GM18498 (cell line): ENCODE measurements around the gene MYMX.
A peak's percentile ranks its signal among the peaks of the same experiment; 100 is the strongest.
"Not testable (repeated sequence)": the region's sequence is repeated elsewhere in the genome, so short reads cannot be mapped to it uniquely, and the experiment has no call there.

Experiments
- ATAC-seq: cut with Tn5 transposase; IDR thresholded peaks from one replicate; pipeline ENCODE4 v1.9.1; 2021; ENCODE audit warnings: mild to moderate bottlenecking, moderate library complexity; ENCODE audit not compliant: unreplicated experiment

The MYMX gene

DNA sequence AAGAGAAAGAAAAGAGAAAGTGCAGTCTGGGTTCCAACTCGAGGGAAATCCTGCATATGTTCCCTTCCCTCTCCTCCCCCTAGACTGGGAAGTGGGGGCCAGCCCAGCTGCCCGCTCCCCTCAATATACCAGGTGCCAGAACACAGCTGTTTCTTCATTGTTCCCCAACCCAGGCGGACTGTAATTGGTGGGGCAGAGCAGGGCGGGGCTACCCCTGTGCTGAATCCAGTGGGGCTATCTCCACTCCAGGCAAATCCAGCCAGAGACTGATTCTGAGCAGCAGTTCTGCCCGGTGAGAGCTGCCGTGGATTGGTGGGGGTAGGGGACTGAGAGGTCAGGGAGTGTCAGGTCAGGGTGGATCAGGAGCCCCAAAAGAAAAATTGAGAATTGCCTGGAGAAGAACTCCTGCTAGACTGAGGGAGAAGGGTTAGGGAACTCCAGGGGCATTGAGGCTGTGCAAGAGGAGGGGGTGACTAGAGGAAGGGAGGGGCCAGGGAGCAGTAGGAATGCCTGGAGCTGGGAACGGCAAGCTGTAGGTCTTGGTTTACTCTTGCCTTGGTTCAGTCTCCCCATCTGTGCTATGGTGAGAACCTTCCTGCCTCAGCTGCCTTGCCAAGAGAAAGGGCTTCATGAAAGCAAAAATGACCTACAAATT, at the start of gene MYMX:
Gene MYMX (plus strand): TSS at position 250 of the 655 bp plus-strand sequence. CDS start 546 bp downstream, outside the sequence.
- no peak for ATAC-seq

DNA sequence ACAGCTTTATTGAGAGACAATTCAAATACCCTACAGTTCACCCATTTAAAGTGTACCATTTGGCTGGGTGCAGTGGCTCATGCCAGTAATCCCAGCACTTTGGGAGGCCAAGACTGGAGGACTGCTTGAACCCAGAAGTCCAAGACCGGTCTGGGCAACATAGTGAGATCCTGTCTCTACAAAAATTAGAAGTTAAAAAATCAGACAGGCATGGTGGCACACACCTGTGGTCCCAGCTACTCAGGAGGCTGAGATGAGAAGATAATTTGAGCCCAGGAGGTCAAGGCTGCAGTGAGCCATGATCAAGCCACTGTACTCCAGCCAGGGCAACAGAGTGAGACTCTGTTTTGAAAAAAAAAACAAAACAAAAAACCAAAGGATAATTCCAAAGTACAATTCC, 49.2 kb upstream of the MYMX start:
- ATAC-seq = no peak

DNA sequence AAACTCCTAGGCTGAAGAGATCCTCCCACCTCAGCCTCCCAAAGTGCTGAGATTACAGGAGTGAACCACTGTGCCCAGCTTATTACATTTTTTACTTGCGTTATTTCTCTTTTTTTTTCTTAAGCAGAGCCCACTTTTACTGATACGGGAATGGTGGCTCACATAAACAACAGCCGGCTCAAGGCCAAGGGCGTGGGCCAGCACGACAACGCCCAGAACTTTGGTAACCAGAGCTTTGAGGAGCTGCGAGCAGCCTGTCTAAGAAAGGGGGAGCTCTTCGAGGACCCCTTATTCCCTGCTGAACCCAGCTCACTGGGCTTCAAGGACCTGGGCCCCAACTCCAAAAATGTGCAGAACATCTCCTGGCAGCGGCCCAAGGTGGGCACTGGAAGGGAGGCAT, 47.6 kb upstream of the MYMX start:
- no peak for ATAC-seq

DNA sequence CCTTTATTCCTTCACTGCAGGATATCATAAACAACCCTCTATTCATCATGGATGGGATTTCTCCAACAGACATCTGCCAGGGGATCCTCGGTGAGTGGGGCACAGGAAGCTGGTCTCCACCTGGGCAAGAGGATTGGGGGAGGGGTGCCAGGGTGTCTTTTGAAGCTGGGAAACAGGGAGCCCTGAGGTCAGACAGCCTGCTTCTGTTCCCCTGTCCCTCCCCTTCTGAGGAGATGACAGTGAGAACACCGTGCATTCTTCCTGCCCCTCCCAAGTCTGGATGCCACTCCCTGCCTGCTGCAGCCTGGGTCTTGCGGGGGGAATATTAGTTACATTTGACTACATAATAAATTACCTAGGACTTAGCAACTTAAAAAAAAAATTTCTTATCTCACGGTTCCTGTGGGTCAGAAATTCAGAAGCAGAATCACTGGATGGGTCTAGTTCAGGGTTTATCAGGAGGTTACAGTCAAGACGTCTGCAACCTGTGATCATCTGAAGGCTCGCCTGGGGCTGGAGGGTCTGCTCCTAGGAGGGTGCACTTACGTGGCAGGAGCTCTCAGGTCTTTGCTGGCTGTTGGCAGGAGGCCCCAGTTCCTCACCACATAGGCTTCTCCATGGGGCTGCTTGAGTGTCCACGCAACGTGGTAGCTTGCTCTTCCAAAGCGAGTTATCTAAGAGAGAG, 46.7 kb upstream of the MYMX start:
- ATAC-seq = no peak

DNA sequence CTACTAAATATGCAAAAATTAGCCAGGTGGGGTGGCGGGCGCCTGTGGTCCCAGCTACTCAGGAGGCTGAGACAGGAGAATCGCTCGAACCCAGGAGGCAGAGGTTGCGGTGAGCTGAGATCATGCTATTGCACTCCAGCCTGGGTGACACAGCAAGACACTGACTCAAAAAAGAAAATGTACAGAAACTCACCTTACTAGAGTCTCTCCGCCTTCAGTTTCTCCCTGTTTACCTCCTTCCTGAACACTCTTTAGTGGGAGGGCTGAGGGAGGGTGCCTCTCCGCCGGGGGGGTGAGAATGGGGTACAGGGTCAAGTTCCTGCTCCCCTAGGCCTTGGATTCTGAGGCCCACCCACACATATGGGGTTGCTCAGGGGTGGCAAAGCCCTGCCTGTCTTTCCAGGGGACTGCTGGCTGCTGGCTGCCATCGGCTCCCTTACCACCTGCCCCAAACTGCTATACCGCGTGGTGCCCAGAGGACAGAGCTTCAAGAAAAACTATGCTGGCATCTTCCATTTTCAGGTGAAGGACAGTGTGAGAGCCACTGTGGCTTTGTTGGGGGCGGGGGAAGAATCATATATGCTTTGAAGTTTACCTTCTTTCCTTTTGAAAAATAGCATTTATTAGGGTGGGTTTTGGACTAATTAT, 44.7 kb upstream of the MYMX start:
- no peak for ATAC-seq

DNA sequence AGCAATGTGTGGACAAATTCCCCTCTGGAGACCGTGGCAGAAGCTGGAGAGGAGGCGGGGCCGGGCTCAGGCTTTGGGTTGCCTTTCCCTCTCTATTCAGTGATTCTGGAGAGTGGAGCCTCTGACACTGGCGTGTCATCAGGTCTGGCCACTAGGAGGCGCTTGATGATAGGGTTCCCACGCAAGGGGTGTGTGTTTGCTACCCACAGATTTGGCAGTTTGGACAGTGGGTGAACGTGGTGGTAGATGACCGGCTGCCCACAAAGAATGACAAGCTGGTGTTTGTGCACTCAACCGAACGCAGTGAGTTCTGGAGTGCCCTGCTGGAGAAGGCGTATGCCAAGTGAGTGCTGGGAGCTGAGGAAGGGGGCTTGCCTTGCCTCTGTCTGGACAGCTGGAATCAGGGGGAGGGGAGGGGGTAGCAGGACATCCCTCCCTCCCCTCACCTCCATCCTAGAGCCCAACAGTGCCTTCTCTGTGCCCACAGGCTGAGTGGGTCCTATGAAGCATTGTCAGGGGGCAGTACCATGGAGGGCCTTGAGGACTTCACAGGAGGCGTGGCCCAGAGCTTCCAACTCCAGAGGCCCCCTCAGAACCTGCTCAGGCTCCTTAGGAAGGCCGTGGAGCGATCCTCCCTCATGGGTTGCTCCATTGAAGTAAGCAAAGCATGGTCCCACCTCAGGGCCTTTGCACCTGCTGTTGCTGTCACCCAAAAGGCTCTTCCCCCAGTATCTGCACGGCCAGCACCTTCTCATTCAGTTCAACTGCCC, 43.8 kb upstream of the MYMX start:
- peak; percentile 72 for ATAC-seq

DNA sequence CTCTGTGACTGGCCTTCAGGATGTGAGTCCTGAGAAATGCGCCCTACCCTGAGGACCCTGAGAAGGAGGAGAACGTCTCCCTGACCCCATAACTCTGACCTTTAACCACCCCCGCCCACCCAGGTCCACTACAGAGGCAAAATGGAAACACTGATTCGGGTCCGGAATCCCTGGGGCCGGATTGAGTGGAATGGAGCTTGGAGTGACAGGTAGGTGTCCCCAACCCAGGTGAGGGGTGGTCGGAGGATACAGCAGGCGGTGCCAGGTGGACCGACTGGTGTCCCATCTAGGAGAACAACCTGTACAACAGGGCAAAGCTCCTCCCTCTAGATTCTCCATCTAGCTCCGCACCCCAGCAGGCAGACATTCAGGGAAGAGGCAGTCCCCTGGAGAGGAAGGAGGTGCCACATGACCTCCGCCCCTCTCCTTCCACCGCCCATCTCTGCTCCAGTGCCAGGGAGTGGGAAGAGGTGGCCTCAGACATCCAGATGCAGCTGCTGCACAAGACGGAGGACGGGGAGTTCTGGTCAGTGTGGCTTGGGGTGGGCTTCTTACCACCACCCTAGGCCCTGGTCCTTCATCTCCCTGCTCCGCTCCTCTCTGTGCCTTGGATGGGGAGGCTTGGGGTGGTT, 40.5 kb upstream of the MYMX start:
- ATAC-seq = no peak

DNA sequence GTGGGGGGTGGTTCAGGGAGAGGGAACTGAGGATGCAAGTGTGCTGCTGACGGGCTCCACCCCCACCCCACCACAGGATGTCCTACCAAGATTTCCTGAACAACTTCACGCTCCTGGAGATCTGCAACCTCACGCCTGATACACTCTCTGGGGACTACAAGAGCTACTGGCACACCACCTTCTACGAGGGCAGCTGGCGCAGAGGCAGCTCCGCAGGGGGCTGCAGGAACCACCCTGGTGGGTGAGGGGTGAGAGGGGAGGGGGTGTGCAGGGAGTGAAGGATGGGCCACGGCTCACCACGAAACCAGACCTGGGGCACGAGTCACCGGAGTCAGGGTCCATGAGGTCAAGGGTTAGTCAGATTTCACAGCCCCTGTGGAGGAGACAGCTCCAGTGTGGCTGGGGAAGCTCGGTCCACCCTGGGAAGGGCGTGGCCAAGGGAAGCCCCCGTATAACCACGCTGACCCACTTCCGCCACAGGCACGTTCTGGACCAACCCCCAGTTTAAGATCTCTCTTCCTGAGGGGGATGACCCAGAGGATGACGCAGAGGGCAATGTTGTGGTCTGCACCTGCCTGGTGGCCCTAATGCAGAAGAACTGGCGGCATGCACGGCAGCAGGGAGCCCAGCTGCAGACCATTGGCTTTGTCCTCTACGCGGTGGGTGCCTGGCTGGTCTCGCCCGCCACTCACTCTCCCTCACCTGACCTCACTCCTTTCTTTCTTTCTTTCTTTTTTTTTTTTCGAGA, 39.8 kb upstream of the MYMX start:
- ATAC-seq = peak; percentile 49

DNA sequence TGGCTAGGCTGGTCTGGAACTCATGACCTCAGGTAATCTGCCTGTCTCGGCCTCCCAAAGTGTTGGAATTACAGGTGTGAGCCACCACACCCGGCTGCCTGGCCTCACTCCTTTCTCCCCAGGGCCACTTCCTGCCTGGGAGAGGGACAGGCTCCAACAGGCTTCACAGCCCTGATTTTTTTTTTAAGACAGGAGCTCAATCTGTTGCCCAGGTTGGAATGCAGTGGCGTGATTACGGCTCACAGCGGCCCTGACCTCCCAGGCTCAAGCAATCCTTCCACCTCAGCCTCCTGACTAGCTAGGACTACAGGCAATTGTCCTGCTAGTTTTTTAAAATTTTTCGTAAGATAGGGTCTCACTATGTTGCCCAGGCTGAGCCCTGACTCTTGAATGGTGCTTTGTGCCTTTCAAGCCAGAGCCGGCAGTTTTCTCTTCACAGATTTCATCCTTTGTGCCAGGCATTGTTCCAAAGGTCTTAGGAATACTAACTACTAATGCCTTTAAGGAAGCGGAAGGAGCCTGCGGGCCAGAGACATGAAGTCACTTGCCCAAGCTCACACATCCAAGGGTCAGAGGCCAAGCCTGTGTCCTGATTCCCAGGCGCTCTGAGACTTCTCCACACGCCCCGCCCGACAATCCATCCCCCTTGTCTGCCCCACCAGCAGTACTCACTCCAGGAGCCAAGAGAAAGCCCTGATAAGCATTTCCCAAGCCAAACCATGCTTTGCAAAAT, 38.9 kb upstream of the MYMX start:
- ATAC-seq = no peak

DNA sequence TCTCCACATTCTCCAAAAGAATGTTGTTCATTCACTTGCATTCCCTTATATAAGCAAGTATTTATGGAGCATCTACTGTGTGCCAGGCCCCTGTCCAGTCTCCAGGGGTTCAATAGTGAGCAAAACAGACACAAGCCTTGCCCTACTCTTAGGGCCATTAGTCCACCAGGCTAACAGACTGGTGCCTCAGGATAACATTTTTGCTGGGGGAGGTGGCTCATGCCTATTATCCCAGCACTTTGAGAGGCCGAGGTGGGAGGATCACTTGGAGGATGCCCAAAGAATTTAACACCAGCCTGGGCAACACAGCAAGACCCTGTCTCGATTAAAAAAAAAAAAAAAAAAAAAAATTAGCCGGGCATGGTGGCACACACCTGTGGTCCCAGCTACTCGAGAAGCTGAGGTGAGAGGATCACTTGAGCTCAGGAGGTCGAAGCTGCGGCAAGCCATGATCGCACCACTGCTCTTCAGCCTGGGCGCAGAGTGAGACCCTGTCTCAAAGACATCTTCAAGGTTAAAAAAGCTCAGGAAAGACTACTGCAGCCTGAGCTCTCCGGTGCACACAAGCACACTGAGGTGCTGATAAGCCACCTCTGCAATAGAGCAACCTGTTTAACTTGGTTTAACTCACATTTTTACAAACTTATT, 38.2 kb upstream of the MYMX start:
- no peak for ATAC-seq

DNA sequence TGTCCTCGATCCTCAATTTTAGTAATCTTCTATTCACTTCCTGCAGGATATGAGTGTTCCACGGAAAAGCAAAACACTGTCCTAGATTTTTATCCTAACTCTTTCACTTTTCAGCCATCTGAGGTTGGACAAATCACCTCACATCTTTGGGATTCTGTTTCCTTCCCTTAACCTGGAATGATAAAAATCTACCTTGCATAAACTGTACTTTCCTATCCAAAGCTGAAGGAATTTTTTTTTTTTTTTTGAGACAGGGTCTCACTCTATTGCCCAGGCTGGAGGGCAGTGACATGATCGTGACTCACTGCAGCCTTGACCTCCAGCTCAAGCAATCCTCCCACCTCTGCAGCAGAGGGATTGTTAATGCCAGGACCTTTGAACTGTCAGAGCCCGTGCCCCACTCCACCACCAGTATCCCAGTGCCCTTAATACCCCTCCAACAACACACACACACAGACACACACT, 37.6 kb upstream of the MYMX start:
- ATAC-seq = no peak

DNA sequence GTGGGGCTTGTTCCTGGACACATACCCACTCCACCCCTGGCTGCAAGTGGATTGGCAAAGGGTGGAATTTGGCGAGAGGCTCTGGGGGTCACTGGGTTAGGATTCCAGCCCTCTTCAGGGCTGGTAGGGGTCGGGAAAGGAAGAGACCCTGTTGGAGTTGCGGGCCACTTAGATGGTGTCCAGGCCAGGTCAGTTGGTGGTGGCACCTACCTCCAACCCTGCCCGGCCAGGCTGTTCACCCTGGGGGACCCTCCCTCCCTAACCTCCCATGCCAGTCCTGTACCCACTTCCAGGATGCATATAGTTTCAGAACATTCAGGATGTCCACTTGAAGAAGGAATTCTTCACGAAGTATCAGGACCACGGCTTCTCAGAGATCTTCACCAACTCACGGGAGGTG, 37.1 kb upstream of the MYMX start:
- ATAC-seq = no peak

DNA sequence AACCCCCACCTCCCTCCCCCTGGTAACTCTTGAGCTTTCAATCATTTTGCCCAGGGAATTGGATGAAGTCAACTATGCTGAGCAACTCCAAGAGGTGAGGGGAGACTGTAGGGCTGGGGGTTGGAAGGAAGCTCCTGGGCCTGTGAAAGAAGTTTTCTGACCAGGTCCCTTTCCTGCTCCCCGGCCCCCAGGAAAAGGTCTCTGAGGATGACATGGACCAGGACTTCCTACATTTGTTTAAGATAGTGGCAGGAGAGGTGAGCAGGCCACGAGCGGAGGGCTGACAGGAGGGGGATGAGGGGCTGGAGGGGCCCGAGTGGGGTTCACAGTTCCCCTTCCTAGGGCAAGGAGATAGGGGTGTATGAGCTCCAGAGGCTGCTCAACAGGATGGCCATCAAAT, 36.3 kb upstream of the MYMX start:
- no peak for ATAC-seq

DNA sequence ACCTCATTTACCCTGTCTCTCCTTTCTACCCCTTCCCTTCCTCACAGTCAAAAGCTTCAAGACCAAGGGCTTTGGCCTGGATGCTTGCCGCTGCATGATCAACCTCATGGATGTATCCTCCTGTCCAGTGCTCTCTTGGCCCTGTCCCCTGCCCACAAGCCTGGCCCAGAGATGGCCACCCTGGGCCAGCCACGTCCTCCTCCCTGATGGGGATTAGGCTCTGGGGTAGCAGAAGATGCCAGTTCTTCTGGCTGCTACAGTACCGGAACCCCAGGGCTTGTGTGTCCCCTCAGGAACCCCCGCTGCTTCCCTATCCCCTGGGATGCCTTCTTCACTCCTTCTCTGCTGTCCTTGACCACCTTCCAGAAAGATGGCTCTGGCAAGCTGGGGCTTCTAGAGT, 35.8 kb upstream of the MYMX start:
- no peak for ATAC-seq

DNA sequence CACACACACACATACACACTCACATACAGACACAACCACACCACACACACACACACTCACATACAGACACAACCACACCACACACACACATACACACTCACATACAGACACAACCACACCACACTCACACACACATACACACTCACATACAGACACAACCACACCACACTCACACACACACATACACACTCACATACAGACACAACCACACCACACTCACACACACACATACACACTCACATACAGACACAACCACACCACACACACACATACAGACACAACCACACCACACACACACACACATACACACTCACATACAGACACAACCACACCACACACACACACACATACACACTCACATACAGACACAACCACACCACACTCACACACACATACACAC, 34.9 kb upstream of the MYMX start:
- ATAC-seq = not testable (repeated sequence)

DNA sequence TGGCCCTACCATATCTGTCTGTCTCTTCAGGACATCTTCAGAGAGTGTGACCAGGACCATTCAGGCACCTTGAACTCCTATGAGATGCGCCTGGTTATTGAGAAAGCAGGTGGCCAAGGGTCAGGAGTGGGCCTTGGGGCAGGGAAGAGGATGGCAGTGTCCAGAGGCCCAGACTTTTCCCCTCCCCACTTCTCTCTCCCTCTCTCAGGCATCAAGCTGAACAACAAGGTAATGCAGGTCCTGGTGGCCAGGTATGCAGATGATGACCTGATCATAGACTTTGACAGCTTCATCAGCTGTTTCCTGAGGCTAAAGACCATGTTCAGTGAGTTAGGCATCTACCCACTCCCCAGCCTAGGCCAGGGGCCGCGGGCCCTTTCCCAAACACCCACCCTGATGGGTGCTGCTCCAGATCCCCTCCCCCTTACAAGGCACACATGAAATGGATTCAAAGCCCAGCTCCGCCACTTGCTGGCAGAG, 33.8 kb upstream of the MYMX start:
- no peak for ATAC-seq

DNA sequence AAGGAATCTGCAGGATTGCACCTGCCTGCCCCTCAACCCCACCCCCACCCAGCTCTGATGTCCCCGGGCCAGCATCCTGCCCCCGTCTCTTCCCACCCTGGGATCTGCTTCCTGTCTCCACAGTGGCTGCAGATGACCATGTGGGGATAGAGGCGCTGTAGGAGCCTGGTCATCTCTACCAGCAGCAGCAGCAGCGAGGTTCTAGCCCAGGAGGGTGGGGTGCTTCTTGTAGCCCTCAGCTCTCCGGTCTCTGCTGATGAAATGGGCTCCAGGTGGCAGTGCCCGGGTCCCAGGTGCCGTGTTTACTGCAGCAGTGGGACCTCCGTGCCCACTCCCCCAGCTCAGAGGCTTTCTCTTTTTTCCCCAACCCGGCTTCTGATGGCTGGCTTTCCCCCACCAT, 32.9 kb upstream of the MYMX start:
- ATAC-seq = no peak

DNA sequence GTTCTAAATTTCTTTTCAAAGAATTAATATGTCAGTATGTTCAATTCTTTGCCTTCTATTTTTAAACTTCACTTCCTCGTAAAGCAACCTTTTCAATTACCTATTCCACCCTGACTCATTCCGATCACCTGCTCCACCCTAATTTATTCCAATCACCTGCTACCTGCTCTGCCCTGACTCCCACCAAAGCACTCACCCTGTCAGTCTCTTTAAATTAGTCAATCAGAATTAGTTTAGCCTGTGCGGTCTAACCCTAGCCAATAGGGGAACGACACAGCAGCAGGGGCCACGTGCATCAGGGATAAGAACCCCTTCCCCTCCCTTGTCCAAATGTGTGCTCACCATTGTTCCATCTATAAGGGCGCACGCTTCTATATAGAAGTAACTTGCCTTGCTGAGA, 31.4 kb upstream of the MYMX start:
- not testable (repeated sequence) for ATAC-seq
